Parathyroid adenoma (tissue), 2 donors: ENCODE measurements around the gene NPY5R.

Source experiments
- H2AFZ ChIP-seq: fragments of 300-600 bp; sonication (generic); one replicate; pipeline ENCODE4 v1.7.0; 2017; ENCODE audit warnings: antibody characterized with exemption, mild to moderate bottlenecking
- H3K27ac ChIP-seq: fragments of 300-600 bp; sonication (generic); one replicate; pipeline ENCODE4 v1.7.0; 2017
- H3K27me3 ChIP-seq: fragments of 300-600 bp; sonication (generic); one replicate; pipeline ENCODE4 v1.7.0; 2017; ENCODE audit warnings: low read length; ENCODE audit not compliant: control insufficient read depth, insufficient read depth
- H3K36me3 ChIP-seq: fragments of 300-600 bp; sonication (generic); one replicate; pipeline ENCODE4 v1.7.0; 2017; ENCODE audit warnings: low read length; ENCODE audit not compliant: control insufficient read depth, insufficient read depth
- H3K4me1 ChIP-seq: fragments of 300-600 bp; sonication (generic); one replicate; pipeline ENCODE4 v1.7.0; 2017; ENCODE audit warnings: control low read depth
- H3K4me2 ChIP-seq: fragments of 300-600 bp; sonication (generic); one replicate; pipeline ENCODE4 v1.7.0; 2017; ENCODE audit warnings: low read length
- H3K4me3 ChIP-seq: fragments of 300-600 bp; sonication (generic); one replicate; pipeline ENCODE4 v1.7.0; 2017; ENCODE audit warnings: low read depth, low read length
- H3K79me2 ChIP-seq: fragments of 300-600 bp; sonication (generic); one replicate; pipeline ENCODE4 v1.7.0; 2017; ENCODE audit warnings: control low read depth
- H3K9ac ChIP-seq: fragments of 300-600 bp; sonication (generic); one replicate; pipeline ENCODE4 v1.7.0; 2017; ENCODE audit warnings: mild to moderate bottlenecking
- H3K9me3 ChIP-seq: fragments of 300-600 bp; sonication (generic); one replicate; pipeline ENCODE4 v1.7.0; 2017; ENCODE audit warnings: low read length; ENCODE audit not compliant: control insufficient read depth
- TF ChIP-seq, protein P1 (sequence below): fragments of 300-600 bp; sonication (generic); IDR thresholded peaks from one replicate; pipeline ENCODE4 v1.7.0; 2017; ENCODE audit warnings: antibody characterized with exemption, mild to moderate bottlenecking
- donor health status: primary hyperparathyroidism.

The NPY5R gene

DNA sequence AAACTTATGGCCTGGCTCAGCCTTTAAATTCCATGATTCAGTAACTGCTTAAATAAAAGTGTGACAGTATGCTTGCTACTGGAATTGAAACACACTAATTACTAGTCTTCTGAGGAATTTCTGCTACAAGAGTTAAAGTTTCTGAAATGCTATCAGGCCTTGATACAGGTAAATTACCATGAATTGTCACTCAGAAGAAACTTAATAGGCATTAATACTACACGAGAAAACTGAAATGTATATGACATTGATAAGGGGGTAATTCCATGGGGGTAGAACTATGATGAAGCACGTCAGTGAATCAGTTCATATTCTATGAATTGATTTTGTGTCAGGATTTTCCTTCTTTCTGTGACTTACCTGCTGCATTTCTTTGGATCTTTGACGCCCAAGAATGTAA is 8.3 kb upstream of the NPY5R start:
- no peak overlapping the region for H3K9ac ChIP-seq
- no peak overlapping the region for H2AFZ ChIP-seq
- H3K27ac ChIP-seq, result no peak overlapping the region
- no peaks in the 10 kb centered on the region for H3K27me3 ChIP-seq
- H3K9me3 ChIP-seq, result no peaks in the 10 kb centered on the region
- TF ChIP-seq, protein P1, sequence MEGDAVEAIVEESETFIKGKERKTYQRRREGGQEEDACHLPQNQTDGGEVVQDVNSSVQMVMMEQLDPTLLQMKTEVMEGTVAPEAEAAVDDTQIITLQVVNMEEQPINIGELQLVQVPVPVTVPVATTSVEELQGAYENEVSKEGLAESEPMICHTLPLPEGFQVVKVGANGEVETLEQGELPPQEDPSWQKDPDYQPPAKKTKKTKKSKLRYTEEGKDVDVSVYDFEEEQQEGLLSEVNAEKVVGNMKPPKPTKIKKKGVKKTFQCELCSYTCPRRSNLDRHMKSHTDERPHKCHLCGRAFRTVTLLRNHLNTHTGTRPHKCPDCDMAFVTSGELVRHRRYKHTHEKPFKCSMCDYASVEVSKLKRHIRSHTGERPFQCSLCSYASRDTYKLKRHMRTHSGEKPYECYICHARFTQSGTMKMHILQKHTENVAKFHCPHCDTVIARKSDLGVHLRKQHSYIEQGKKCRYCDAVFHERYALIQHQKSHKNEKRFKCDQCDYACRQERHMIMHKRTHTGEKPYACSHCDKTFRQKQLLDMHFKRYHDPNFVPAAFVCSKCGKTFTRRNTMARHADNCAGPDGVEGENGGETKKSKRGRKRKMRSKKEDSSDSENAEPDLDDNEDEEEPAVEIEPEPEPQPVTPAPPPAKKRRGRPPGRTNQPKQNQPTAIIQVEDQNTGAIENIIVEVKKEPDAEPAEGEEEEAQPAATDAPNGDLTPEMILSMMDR, result no peak
- no peak overlapping the region for H3K4me2 ChIP-seq
- no peaks in the 10 kb centered on the region for H3K79me2 ChIP-seq
- no peak overlapping the region for H3K4me3 ChIP-seq
- H3K4me1 ChIP-seq, result no peaks in the 10 kb centered on the region
- no peaks in the 10 kb centered on the region for H3K36me3 ChIP-seq

GRCh38 chr4:163344147-163345125 is 744 bp downstream of the NPY5R start:
- Histone ChIP-seq H3K27ac (no peak overlapping the region), H3K36me3 (no peaks in the 10 kb centered on the region), H2AFZ (peak overlapping the region; percentile 2), H3K4me2 (peak overlapping the region; percentile 71), H3K79me2 (no peaks in the 10 kb centered on the region), H3K4me1 (no peaks in the 10 kb centered on the region), H3K9me3 (no peaks in the 10 kb centered on the region), H3K4me3 (peak overlapping the region; percentile 49), H3K9ac (no peak overlapping the region), H3K27me3 (no peaks in the 10 kb centered on the region)
- TF ChIP-seq, protein P1, result no peak

GRCh38 chr4:163350672-163351071 is 7.0 kb downstream of the NPY5R start:
- Histone ChIP-seq H3K27ac (no peak overlapping the region), H3K9ac (no peak overlapping the region), H2AFZ (no peak overlapping the region), H3K4me1 (no peaks in the 10 kb centered on the region), H3K27me3 (no peaks in the 10 kb centered on the region), H3K36me3 (no peaks in the 10 kb centered on the region), H3K79me2 (no peaks in the 10 kb centered on the region), H3K4me2 (no peak overlapping the region), H3K9me3 (no peaks in the 10 kb centered on the region), H3K4me3 (no peak overlapping the region)
- TF ChIP-seq, protein P1, result no peak

DNA sequence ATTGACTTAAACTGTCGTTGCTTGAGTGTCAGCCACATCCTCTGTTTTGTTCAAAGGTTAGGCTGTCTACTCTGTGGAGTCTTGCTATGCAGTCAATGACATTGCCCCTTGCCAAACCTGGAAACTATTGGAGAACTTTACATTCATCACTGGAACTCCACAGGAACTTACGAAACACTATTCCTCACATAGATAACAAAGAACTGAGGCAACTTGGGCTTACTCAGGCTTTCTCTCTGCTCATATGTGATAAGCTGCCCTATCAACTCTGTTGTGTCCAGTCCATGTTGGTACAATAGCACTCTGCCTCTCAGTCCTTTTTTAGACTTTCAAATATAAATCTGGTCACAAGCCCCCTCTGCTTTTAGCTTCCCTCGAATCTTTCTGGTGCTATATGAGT is 9.4 kb downstream of the NPY5R start:
- TF ChIP-seq, protein P1, result no peak
- Histone ChIP-seq H3K27ac (no peak overlapping the region), H3K36me3 (no peaks in the 10 kb centered on the region), H3K4me3 (no peak overlapping the region), H3K27me3 (no peaks in the 10 kb centered on the region), H3K79me2 (no peaks in the 10 kb centered on the region), H3K9ac (no peak overlapping the region), H3K4me1 (no peaks in the 10 kb centered on the region), H3K9me3 (no peaks in the 10 kb centered on the region), H3K4me2 (no peak overlapping the region), H2AFZ (no peak overlapping the region)
